A549 (cell line): ENCODE results near the gene HNRNPM. TPM values are rescaled to one million over a fixed set of nuclear protein-coding genes. Genes with fewer than 3 reads are reported as not detected.

Experiments used
- ATAC-seq, 2 experiments: fragments of 200-7000 bp in 1 of 2; fragments of >200 bp in 1 of 2; cut with Nextera tagmentation in 1 of 2; cut with Tn5 transposase in 1 of 2; 3 replicates each; pipeline versions ENCODE4 v1.8.0 to v1.9.1; 2018 to 2020; ENCODE audit warnings: mild to moderate bottlenecking in 1 of 2, moderate library complexity in 1 of 2
- CTCF ChIA-PET: fragments of 300-600 bp; sonication (Branson Sonifier 250); formaldehyde crosslinking; extraction: SDS; loops from one replicate; lab custom pipeline; 2021; ENCODE audit warnings: antibody characterized with exemption, inconsistent platforms; lab: Yijun Ruan, JAX
- POLR2A ChIA-PET: fragments of 350-600 bp; formaldehyde crosslinking; extraction: SDS; loops from one replicate; lab custom pipeline; 2021; ENCODE audit warnings: antibody characterized with exemption, inconsistent platforms; lab: Yijun Ruan, JAX
- DNase-seq, 2 experiments: peaks; one replicate each; pipeline versions ENCODE4 v3.0.0 to v3.0.0-alpha.2; 2011 to 2016; ENCODE audit warnings: low read depth in 1 of 2, low spot score in 1 of 2
- FAIRE-seq: peaks from 2 replicates; lab custom pipeline; 2011; peaks lifted over from hg19 to GRCh38; lab: Jason Lieb, UNC
- H3K27ac ChIP-seq, 2 experiments: fragments of >200 bp; sonication (Bioruptor Twin); formaldehyde crosslinking; 3 replicates each; pipeline ENCODE4 v1.5.1; 2016 to 2017
- H3K4me1 ChIP-seq: fragments of >200 bp; sonication (Bioruptor Twin); formaldehyde crosslinking; 3 replicates; pipeline ENCODE4 v1.6.1; 2016
- H3K4me2 ChIP-seq: fragments of >200 bp; sonication (Bioruptor Twin); formaldehyde crosslinking; 3 replicates; pipeline ENCODE4 v1.6.1; 2016
- H3K4me3 ChIP-seq: fragments of >200 bp; sonication (Bioruptor Twin); formaldehyde crosslinking; 3 replicates; pipeline ENCODE4 v1.5.1; 2016
- H3K9me3 ChIP-seq: fragments of >200 bp; sonication (Bioruptor Twin); formaldehyde crosslinking; 3 replicates; pipeline ENCODE4 v1.6.1; 2016
- ATOH8 ChIP-seq: fragments of 250-450 bp; sonication (Bioruptor Pico); IDR thresholded peaks from 2 replicates; pipeline ENCODE4 v1.5.0; 2020; ENCODE audit warnings: low read depth, mild to moderate bottlenecking, moderate library complexity
- BHLHE40 ChIP-seq: IDR thresholded peaks from 2 replicates; pipeline ENCODE4 v1.6.1; 2012; ENCODE audit warnings: low read depth, low read length, inconsistent platforms
- CBX2 ChIP-seq: fragments of 200-600 bp; sonication (generic); IDR thresholded peaks from 2 replicates; pipeline ENCODE4 v1.6.1; 2016; ENCODE audit warnings: low read depth, mild to moderate bottlenecking, borderline replicate concordance
- CEBPB ChIP-seq, 2 experiments: fragments of >200 bp in 1 of 2; sonication (Bioruptor Twin) in 1 of 2; formaldehyde crosslinking in 1 of 2; IDR thresholded peaks; 2 replicates each; pipeline ENCODE4 v1.6.1; 2012 to 2016
- E2F6 ChIP-seq: IDR thresholded peaks from 2 replicates; pipeline ENCODE4 v1.6.1; 2012; ENCODE audit warnings: low read depth, borderline replicate concordance
- EHMT2 ChIP-seq: fragments of 200-600 bp; sonication (generic); IDR thresholded peaks from 2 replicates; pipeline ENCODE4 v1.6.1; 2016; ENCODE audit warnings: antibody characterized with exemption, low read depth, mild to moderate bottlenecking, moderate library complexity
- FOSL2 ChIP-seq, 2 experiments: fragments of 450-650 bp in 1 of 2; fragments of >200 bp in 1 of 2; sonication (Bioruptor Twin) in 1 of 2; formaldehyde crosslinking; IDR thresholded peaks; 2 replicates each; pipeline versions ENCODE4 v1.5.0 to v1.6.1; 2016 to 2020; ENCODE audit warnings: mild to moderate bottlenecking in 1 of 2, moderate library complexity in 1 of 2
- HDAC2 ChIP-seq: fragments of 200-600 bp; sonication (generic); IDR thresholded peaks from 2 replicates; pipeline ENCODE4 v1.6.1; 2016
- HEYL ChIP-seq: fragments of 250-450 bp; sonication (Bioruptor Pico); IDR thresholded peaks from 2 replicates; pipeline ENCODE4 v1.8.0; 2021; ENCODE audit warnings: mild to moderate bottlenecking, moderate library complexity
- HOXB13 ChIP-seq: fragments of 250-450 bp; sonication (Bioruptor Pico); IDR thresholded peaks from 2 replicates; pipeline ENCODE4 v1.5.0; 2020; ENCODE audit warnings: low read depth, mild to moderate bottlenecking, moderate library complexity
- JUN ChIP-seq, 2 experiments: fragments of >200 bp; sonication (Bioruptor Twin); formaldehyde crosslinking; IDR thresholded peaks; 2 replicates in 1 of 2; 3 replicates in 1 of 2; pipeline ENCODE4 v1.6.1; 2016 to 2017
- KDM5A ChIP-seq: fragments of 200-600 bp; sonication (generic); IDR thresholded peaks from 2 replicates; pipeline ENCODE4 v1.6.1; 2016; ENCODE audit warnings: antibody characterized with exemption, mild to moderate bottlenecking
- MAFK ChIP-seq: fragments of 450-650 bp; IDR thresholded peaks from 2 replicates; pipeline ENCODE4 v1.6.1; 2014; ENCODE audit not compliant: partially characterized antibody
- MAX ChIP-seq: IDR thresholded peaks from 2 replicates; pipeline ENCODE4 v1.6.1; 2012
- MYC ChIP-seq: IDR thresholded peaks from 2 replicates; pipeline ENCODE4 v1.6.1; 2012; ENCODE audit warnings: mild to moderate bottlenecking, inconsistent platforms, low read length, improper control_type of control experiment, borderline replicate concordance
- NFE2L2 ChIP-seq: fragments of 150-350 bp; conservative IDR thresholded peaks from 2 replicates; pipeline ENCODE4 v1.6.1; 2014; ENCODE audit warnings: low read length
- PHF8 ChIP-seq: fragments of 200-600 bp; sonication (generic); IDR thresholded peaks from 2 replicates; pipeline ENCODE4 v1.6.1; 2016; ENCODE audit warnings: low read depth, mild to moderate bottlenecking, antibody characterized with exemption, moderate library complexity, borderline replicate concordance
- POLR2A ChIP-seq: IDR thresholded peaks from 2 replicates; pipeline ENCODE4 v1.6.1; 2012; ENCODE audit warnings: mild to moderate bottlenecking, low read length
- POLR2AphosphoS2 ChIP-seq: conservative IDR thresholded peaks from 2 replicates; pipeline ENCODE4 v1.6.1; 2012; ENCODE audit warnings: low read length, improper control_type of control experiment, inconsistent platforms
- RAD21 ChIP-seq, 2 experiments: fragments of >200 bp in 1 of 2; sonication (Bioruptor Twin) in 1 of 2; formaldehyde crosslinking in 1 of 2; IDR thresholded peaks in 1 of 2; conservative IDR thresholded peaks in 1 of 2; 2 replicates in 1 of 2; 3 replicates in 1 of 2; pipeline ENCODE4 v1.6.1; 2012 to 2018; ENCODE audit warnings: inconsistent platforms in 1 of 2
- SMC3 ChIP-seq: fragments of >200 bp; sonication (Bioruptor Twin); formaldehyde crosslinking; IDR thresholded peaks from 3 replicates; pipeline ENCODE4 v1.6.1; 2018; ENCODE audit warnings: inconsistent platforms
- SREBF2 ChIP-seq: fragments of 450-650 bp; IDR thresholded peaks from 2 replicates; pipeline ENCODE4 v1.6.1; 2014; ENCODE audit warnings: mild to moderate bottlenecking, moderate library complexity
- ZC3H11A ChIP-seq: fragments of 450-650 bp; IDR thresholded peaks from 2 replicates; pipeline ENCODE4 v1.6.1; 2014; ENCODE audit warnings: antibody characterized with exemption, mild to moderate bottlenecking
- ZSCAN20 ChIP-seq: fragments of 250-450 bp; sonication (Bioruptor Pico); IDR thresholded peaks from 2 replicates; pipeline ENCODE4 v1.8.0; 2022; ENCODE audit warnings: mild to moderate bottlenecking, moderate library complexity
- WGBS: methylation state at CpG from one replicate; pipeline ENCODE4 v1.1.6; 2017; ENCODE audit errors: missing lambda C conversion rate; 5-methylcytosine and 5-hydroxymethylcytosine counted together
- polyA plus RNA-seq, 4 experiments: library from polyadenylated mRNA; depleted of rRNA in 3 of 4; stranded (reverse); fragments of >200 nt; fragmentation: RNase III in 1 of 4; extraction: RNeasy Plus Mini Kit Qiagen cat#74134 plus additional on column Dnase treatment in 1 of 4; gene quantifications; 2 replicates in 3 of 4; 3 replicates in 1 of 4; pipeline ENCODE4 v1.2.3, GENCODE V29; 2011 to 2017
- TF ChIP-seq, protein P1 (sequence below): fragments of 250-450 bp; sonication (Bioruptor Pico); IDR thresholded peaks from 2 replicates; pipeline ENCODE4 v1.5.0; 2021; ENCODE audit warnings: mild to moderate bottlenecking, moderate library complexity, borderline replicate concordance
- TF ChIP-seq, protein P2 (sequence below): fragments of 450-650 bp; IDR thresholded peaks from 2 replicates; pipeline ENCODE4 v1.6.1; 2014; ENCODE audit warnings: antibody characterized with exemption

The HNRNPM gene
- polyA plus RNA-seq, 2 of the 4 experiments (the other 2 are of a cell fraction): 168 to 352 TPM

DNA sequence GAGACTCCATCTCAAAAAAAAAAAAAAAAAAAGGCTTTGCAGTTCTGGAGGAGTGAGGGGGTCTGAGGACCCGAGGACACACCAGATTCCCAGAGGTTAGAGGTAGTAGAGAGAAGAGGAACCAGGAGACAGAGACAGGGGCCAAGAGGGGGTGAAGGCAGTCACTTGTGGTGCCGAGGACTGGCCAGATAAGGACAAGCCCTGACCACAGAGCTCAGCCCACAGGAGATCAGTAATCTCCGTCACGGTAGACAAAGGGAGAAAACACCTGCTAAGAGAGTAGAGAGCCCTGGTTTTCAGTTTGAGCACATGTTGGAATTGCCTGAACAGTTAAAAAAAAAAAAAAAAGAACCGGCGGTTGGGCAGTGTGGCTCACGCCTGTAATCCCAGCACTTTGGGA, 59.4 kb downstream of the HNRNPM start:
- TF ChIP-seq KDM5A (no peak), BHLHE40 (no peak), POLR2A (no peak), ZC3H11A (no peak), FOSL2 (IDR thresholded peaks at IDR 0.05) (no peak), FOSL2 (CRISPR knock-in tag; IDR thresholded peaks at IDR 0.05) (no peak), HDAC2 (no peak), ZSCAN20 (no peak), SREBF2 (no peak), ATOH8 (CRISPR knock-in tag) (no peak), POLR2AphosphoS2 (no peak)
- TF ChIP-seq, all 56 proteins: peak for 0
- DNase-seq (no peak), FAIRE-seq (no peak), ATAC-seq (no peak)
- no peak overlapping the region for H3K4me2 ChIP-seq
- peaks cover 10% of the 10 kb centered on the region; the same call in 2 of the 3 replicates for H3K4me1 ChIP-seq
- H3K9me3 ChIP-seq: no peaks in the 10 kb centered on the region
- ChIA-PET CTCF (interaction anchor here (0.7 to 3.7 kb wide), 7 partner anchors 9 to 150 kb away, joined by 3 to 26 read pairs (median 5); partner anchors contain the start of gene ANGPTL4), POLR2A (no interaction called here)
- 84% methylated on average over 7 of the region's 7 CpGs for WGBS
- H3K27ac ChIP-seq: no peak overlapping the region
- no peak overlapping the region for H3K4me3 ChIP-seq

DNA sequence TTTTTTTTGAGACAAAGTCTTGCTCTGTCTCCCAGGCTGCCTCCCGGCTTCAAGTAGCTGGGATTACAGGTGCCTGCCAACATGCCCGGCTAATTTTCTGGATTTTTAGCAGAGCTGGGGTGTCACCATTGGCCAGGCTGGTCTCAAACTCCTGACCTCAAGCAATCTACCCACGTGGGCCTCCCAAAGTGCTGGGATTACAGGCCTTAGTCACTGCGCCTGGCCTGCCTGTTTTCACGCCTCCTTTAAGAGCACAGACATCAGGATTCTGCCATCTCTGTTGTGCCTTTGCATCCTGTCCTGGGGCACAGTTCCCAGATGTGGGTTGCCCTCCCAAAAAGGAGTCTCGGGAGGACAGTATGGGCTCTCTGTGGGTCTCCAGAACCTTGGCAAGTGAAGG, 60.1 kb downstream of the HNRNPM start:
- Histone ChIP-seq H3K4me2 (no peak overlapping the region), H3K27ac (peak overlapping the region; percentile 87 to 99; a peak in 3 of 6 replicates), H3K4me3 (no peak overlapping the region), H3K4me1 (peaks cover 10% of the 10 kb centered on the region; the same call in 2 of the 3 replicates), H3K9me3 (no peaks in the 10 kb centered on the region)
- 85% methylated on average over 6 of the region's 6 CpGs for WGBS
- FAIRE-seq (no peak), ATAC-seq (no peak), DNase-seq (no peak)
- ChIA-PET CTCF (interaction anchor here (0.7 to 3.7 kb wide), 15 partner anchors 8 to 151 kb away, joined by 3 to 26 read pairs (median 5); partner anchors contain the start of genes MARCHF2 and ZNF414), POLR2A (interaction anchor here (1.5 kb wide), 2 partner anchors 9 to 92 kb away, joined by 4 to 14 read pairs; partner anchors contain the start of genes MARCHF2 and ZNF414)
- TF ChIP-seq CBX2 (no peak), NFE2L2 (no peak), POLR2AphosphoS2 (no peak), HEYL (CRISPR knock-in tag) (no peak), HOXB13 (no peak)

- WGBS: 3% methylated on average over 35 of the region's 56 CpGs
- no peak for FAIRE-seq
- DNase-seq: peak; percentile 71 to 81
- TF ChIP-seq MYC (no peak; the same call in 1 of the 2 replicates), ATOH8 (CRISPR knock-in tag) (no peak), PHF8 (peak; percentile 46; the same call in 1 of the 2 replicates), E2F6 (peak; percentile 75), MAFK (no peak), JUN (IDR thresholded peaks at IDR 0.05) (no peak; a peak in 2 of 5 replicates), RAD21 (conservative IDR thresholded peaks at IDR 0.05 in 1 of 2, IDR thresholded peaks at IDR 0.05 in 1 of 2) (peak; percentile 69 to 76), HOXB13 (peak; percentile 33; the same call in 1 of the 2 replicates), SMC3 (peak; percentile 81), CEBPB (IDR thresholded peaks at IDR 0.05) (no peak), EHMT2 (no peak), MAX (peak; percentile 94)
- TF ChIP-seq, protein P1, sequence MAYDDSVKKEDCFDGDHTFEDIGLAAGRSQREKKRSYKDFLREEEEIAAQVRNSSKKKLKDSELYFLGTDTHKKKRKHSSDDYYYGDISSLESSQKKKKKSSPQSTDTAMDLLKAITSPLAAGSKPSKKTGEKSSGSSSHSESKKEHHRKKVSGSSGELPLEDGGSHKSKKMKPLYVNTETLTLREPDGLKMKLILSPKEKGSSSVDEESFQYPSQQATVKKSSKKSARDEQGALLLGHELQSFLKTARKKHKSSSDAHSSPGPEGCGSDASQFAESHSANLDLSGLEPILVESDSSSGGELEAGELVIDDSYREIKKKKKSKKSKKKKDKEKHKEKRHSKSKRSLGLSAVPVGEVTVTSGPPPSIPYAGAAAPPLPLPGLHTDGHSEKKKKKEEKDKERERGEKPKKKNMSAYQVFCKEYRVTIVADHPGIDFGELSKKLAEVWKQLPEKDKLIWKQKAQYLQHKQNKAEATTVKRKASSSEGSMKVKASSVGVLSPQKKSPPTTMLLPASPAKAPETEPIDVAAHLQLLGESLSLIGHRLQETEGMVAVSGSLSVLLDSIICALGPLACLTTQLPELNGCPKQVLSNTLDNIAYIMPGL (CRISPR knock-in tag): peak; percentile 64; the same call in 1 of the 2 replicates
- TF ChIP-seq, protein P2, sequence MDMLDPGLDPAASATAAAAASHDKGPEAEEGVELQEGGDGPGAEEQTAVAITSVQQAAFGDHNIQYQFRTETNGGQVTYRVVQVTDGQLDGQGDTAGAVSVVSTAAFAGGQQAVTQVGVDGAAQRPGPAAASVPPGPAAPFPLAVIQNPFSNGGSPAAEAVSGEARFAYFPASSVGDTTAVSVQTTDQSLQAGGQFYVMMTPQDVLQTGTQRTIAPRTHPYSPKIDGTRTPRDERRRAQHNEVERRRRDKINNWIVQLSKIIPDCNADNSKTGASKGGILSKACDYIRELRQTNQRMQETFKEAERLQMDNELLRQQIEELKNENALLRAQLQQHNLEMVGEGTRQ: peak; percentile 65
Measured at GRCh38 chr19:8505680-8506401, 61.1 kb downstream of the HNRNPM start.

More at GRCh38 chr19:8505680-8506401, 61.1 kb downstream of the HNRNPM start:
- H3K27ac ChIP-seq: peak overlapping the region; percentile 87 to 99
- peaks cover 10% of the 10 kb centered on the region; the same call in 2 of the 3 replicates for H3K4me1 ChIP-seq
- POLR2A ChIA-PET: interaction anchor here (0.7 to 1.5 kb wide), 3 partner anchors 8 to 93 kb away, joined by 4 to 14 read pairs (median 5); partner anchors contain the start of genes MARCHF2 and ZNF414
- ATAC-seq: peak; percentile 86 to 91
- H3K4me2 ChIP-seq: peak overlapping the region; percentile 92
- peak overlapping the region; percentile 61 for H3K4me3 ChIP-seq
- CTCF ChIA-PET: interaction anchor here (0.6 to 3.7 kb wide), 29 partner anchors 8 to 236 kb away, joined by 3 to 26 read pairs (median 5); partner anchors contain the start of genes MARCHF2 and ZNF414
- no peaks in the 10 kb centered on the region for H3K9me3 ChIP-seq
